Endometrium (tissue), 2 donors: ENCODE measurements around the gene OSBPL3.

Experiments
- FAIRE-seq: peaks from 2 replicates; lab custom pipeline; 2012; peaks lifted over from hg19 to GRCh38; lab: Jason Lieb, UNC
- donor health status: control.
- donor health status: control.

Gene OSBPL3

GRCh38 chr7:24858108-24858977 lies 121.6 kb downstream of the OSBPL3 start:
- no peak for FAIRE-seq

GRCh38 chr7:24857623-24858022 lies 122.4 kb downstream of the OSBPL3 start:
- FAIRE-seq = no peak

- FAIRE-seq = no peak
Observed at GRCh38 chr7:24854866-24855265, 125.1 kb downstream of the OSBPL3 start.

- no peak for FAIRE-seq
Observed at GRCh38 chr7:24851786-24852185, 128.2 kb downstream of the OSBPL3 start.

GRCh38 chr7:24848878-24849277 lies 131.1 kb downstream of the OSBPL3 start:
- FAIRE-seq = no peak

GRCh38 chr7:24847754-24848153 lies 132.2 kb downstream of the OSBPL3 start:
- FAIRE-seq = no peak

GRCh38 chr7:24843821-24844434 lies 136.1 kb downstream of the OSBPL3 start:
- FAIRE-seq = no peak

GRCh38 chr7:24842449-24843241 lies 137.3 kb downstream of the OSBPL3 start:
- no peak for FAIRE-seq

- no peak for FAIRE-seq
Observed at GRCh38 chr7:24842029-24842428, 137.9 kb downstream of the OSBPL3 start.

GRCh38 chr7:24840563-24840962 lies 139.4 kb downstream of the OSBPL3 start:
- no peak for FAIRE-seq

GRCh38 chr7:24836084-24836483 lies 143.9 kb downstream of the OSBPL3 start:
- FAIRE-seq = no peak

GRCh38 chr7:24835643-24836042 lies 144.3 kb downstream of the OSBPL3 start:
- FAIRE-seq = no peak

- FAIRE-seq = no peak
Observed at GRCh38 chr7:24834128-24834798, 145.7 kb downstream of the OSBPL3 start.

- no peak for FAIRE-seq
Observed at GRCh38 chr7:24833549-24833948, 146.4 kb downstream of the OSBPL3 start.

GRCh38 chr7:24831240-24831639 lies 148.7 kb downstream of the OSBPL3 start:
- FAIRE-seq = no peak

- no peak for FAIRE-seq
Observed at GRCh38 chr7:24830440-24831050, 149.4 kb downstream of the OSBPL3 start.

- FAIRE-seq = no peak
Observed at GRCh38 chr7:24829787-24830186, 150.2 kb downstream of the OSBPL3 start.

- no peak for FAIRE-seq
Observed at GRCh38 chr7:24828891-24829661, 150.9 kb downstream of the OSBPL3 start.

- FAIRE-seq = no peak
Observed at GRCh38 chr7:24827589-24827988, 152.4 kb downstream of the OSBPL3 start.

GRCh38 chr7:24827027-24827426 lies 153.0 kb downstream of the OSBPL3 start:
- no peak for FAIRE-seq

- no peak for FAIRE-seq
Observed at GRCh38 chr7:24826662-24827020, 153.3 kb downstream of the OSBPL3 start.
